ENCODE measurements around the gene ZDHHC6. TPM values are rescaled to one million over a fixed set of nuclear protein-coding genes. Genes with fewer than 3 reads are reported as not detected.
"Not testable (repeated sequence)": the region's sequence is repeated elsewhere in the genome, so short reads cannot be mapped to it uniquely, and the experiment has no call there.

The ZDHHC6 gene
- 51.6 and 52.4 TPM in 2 replicates for total RNA-seq

GRCh38 chr10:112446855-112447619 lies at the start of gene ZDHHC6, which contains the start of gene VTI1A:
ZDHHC6 (minus strand) TSS chr10:112446914; CDS start chr10:112445436, 1,478 bp downstream.
VTI1A (plus strand) TSS chr10:112447215; CDS start chr10:112447374, 159 bp downstream.
- intact Hi-C loops (cut with micrococcal nuclease), result loop anchor here (1.0 to 5.0 kb wide), 6 partner anchors 25 to 1726 kb away; partner anchors contain the start of gene GPAM

- intact Hi-C loops (cut with micrococcal nuclease), result no loop called here
Measured at GRCh38 chr10:112492736-112493135, 46.0 kb upstream of the ZDHHC6 start.

GRCh38 chr10:112491144-112491543 lies 44.4 kb upstream of the ZDHHC6 start:
- intact Hi-C loops (cut with micrococcal nuclease), result no loop called here

GRCh38 chr10:112490545-112490944 lies 43.8 kb upstream of the ZDHHC6 start:
- intact Hi-C loops (cut with micrococcal nuclease), result no loop called here

GRCh38 chr10:112487964-112488363 lies 41.2 kb upstream of the ZDHHC6 start:
- intact Hi-C loops (cut with micrococcal nuclease), result no loop called here

- intact Hi-C loops (cut with micrococcal nuclease), result no loop called here
Measured at GRCh38 chr10:112484399-112484798, 37.7 kb upstream of the ZDHHC6 start.

GRCh38 chr10:112481602-112482001 lies 34.9 kb upstream of the ZDHHC6 start:
- intact Hi-C loops (cut with micrococcal nuclease), result no loop called here

GRCh38 chr10:112475575-112476218 lies 29.0 kb upstream of the ZDHHC6 start:
- intact Hi-C loops (cut with micrococcal nuclease), result loop anchor here (10.0 kb wide), 1 partner anchor 649 kb away; no protein-coding TSS in a partner anchor

- intact Hi-C loops (cut with micrococcal nuclease), result loop anchor here (1.0 to 10.0 kb wide), 8 partner anchors 25 to 1090 kb away; partner anchors contain the start of gene VTI1A
Measured at GRCh38 chr10:112471878-112472487, 25.3 kb upstream of the ZDHHC6 start.

GRCh38 chr10:112467541-112468075 lies 20.9 kb upstream of the ZDHHC6 start:
- intact Hi-C loops (cut with micrococcal nuclease), result no loop called here

GRCh38 chr10:112466802-112467201 lies 20.1 kb upstream of the ZDHHC6 start:
- intact Hi-C loops (cut with micrococcal nuclease), result no loop called here

- intact Hi-C loops (cut with micrococcal nuclease), result no loop called here
Measured at GRCh38 chr10:112465299-112465883, 18.7 kb upstream of the ZDHHC6 start.

GRCh38 chr10:112464074-112464473 lies 17.4 kb upstream of the ZDHHC6 start:
- intact Hi-C loops (cut with micrococcal nuclease), result not testable (repeated sequence)

GRCh38 chr10:112461029-112461887 lies 14.5 kb upstream of the ZDHHC6 start:
- intact Hi-C loops (cut with micrococcal nuclease), result no loop called here

GRCh38 chr10:112460366-112460765 lies 13.7 kb upstream of the ZDHHC6 start:
- intact Hi-C loops (cut with micrococcal nuclease), result no loop called here

GRCh38 chr10:112456533-112456932 lies 9.8 kb upstream of the ZDHHC6 start:
- intact Hi-C loops (cut with micrococcal nuclease), result no loop called here

GRCh38 chr10:112454910-112455779 lies 8.4 kb upstream of the ZDHHC6 start:
- intact Hi-C loops (cut with micrococcal nuclease), result no loop called here

GRCh38 chr10:112448888-112449287 lies 2.2 kb upstream of the ZDHHC6 start:
- intact Hi-C loops (cut with micrococcal nuclease), result loop anchor here (5.0 kb wide), 1 partner anchor 1233 kb away; no protein-coding TSS in a partner anchor

- intact Hi-C loops (cut with micrococcal nuclease), result loop anchor here (1.0 to 5.0 kb wide), 4 partner anchors 25 to 1725 kb away; no protein-coding TSS in a partner anchor
Measured at GRCh38 chr10:112447620-112447928, 860 bp upstream of the ZDHHC6 start.
